ENCODE measurements around the gene CD226.
"Not testable (repeated sequence)": the region's sequence is repeated elsewhere in the genome, so short reads cannot be mapped to it uniquely, and the experiment has no call there.

Gene CD226

DNA sequence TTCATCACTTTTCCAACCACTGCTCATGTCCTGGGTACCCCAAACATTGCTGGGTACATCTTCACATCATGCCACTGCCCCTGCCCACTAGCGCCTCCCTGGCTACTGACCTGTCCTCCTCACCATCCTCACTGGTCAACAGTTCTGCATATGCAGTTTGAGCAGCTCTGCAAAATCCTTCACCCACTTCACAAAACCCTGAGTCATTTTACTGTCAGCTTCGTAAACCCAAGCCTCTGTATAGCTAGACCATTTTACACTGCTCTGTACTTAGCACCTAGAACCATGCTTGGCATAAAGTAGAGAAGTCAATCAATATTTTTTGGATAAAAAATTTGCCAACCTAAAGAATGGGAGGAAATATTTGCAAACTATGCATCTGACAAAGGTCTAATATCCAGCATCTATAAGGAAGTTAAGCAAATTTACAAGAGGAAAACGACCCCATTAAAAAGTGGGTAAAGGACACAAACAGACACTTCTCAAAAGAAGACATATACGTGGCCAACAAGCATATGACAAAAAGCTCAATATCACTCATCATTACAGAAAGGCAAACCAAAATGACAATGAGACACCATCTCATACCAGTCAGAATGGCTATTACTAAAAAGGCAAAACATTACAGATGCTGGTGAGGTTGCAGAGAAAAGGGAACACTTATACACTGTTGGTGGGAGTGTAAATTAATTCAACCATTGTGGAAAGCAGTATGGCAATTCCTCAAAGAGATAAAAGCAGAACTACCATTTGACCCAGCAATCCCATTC lies 48.3 kb downstream of the CD226 start:
- DNase-seq = not testable (repeated sequence)

DNA sequence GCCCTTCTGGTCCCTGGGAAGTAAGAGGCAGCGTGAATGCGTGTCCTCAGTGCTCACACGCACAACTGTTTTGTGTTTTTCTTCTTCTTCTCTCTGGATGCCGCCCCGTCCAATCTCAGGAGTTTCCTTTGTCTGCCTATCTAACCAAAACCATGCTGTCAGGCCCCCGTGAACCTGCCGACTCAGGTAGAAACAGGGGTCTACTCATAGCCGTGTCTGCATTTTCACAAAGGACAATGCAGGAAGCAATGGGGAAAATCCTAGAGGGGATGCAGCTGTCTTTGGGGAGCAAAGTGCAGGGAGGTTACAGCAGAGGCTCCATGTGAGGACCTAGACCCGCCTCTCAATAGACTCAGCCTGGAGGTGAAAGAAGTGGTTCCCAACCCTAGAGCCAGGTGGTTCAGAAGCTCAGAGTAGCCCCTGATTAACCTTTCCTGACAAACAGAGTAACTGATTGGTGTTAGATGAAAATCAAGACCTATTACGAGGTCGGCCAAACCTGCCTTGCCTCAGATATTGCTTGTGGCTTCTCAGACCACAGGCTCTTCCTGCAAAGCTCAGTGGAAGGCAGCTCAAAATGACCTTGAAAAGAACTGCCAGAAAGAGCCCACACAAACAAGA lies 49.3 kb downstream of the CD226 start:
- no peak for DNase-seq

DNA sequence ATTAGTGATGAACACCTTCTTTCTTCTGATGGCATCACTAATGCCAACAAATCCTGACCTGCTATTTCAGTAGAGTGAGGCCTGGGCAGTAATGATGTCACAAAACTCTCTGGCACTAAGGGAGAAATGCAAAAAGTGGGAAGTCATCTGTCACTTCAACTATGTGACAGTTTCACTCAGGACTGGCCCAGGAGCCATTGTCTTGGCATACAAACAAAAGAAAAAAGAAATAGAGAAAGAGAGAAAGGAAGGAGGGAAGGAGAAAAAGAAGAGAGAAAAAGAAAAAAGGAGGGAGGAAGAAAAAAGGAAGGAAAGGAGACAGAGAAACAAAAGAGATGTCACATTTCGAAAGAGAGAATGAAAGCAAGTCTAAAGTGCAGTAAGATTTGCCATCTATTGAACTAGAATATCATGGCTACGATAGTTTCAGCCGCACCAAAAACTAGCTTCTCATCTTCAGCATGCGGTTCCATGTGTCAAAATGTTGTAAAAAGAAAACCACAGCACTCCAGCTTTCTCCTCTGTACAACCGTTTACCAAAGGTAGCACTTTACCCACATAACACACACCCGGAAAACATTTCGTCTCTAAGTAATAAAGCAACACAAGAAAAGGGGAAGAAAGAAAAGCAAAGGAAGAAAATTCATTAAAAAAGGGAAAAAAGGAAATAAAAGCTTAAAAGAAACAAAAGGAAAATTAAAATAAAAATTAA lies 50.1 kb downstream of the CD226 start:
- no peak for DNase-seq

DNA sequence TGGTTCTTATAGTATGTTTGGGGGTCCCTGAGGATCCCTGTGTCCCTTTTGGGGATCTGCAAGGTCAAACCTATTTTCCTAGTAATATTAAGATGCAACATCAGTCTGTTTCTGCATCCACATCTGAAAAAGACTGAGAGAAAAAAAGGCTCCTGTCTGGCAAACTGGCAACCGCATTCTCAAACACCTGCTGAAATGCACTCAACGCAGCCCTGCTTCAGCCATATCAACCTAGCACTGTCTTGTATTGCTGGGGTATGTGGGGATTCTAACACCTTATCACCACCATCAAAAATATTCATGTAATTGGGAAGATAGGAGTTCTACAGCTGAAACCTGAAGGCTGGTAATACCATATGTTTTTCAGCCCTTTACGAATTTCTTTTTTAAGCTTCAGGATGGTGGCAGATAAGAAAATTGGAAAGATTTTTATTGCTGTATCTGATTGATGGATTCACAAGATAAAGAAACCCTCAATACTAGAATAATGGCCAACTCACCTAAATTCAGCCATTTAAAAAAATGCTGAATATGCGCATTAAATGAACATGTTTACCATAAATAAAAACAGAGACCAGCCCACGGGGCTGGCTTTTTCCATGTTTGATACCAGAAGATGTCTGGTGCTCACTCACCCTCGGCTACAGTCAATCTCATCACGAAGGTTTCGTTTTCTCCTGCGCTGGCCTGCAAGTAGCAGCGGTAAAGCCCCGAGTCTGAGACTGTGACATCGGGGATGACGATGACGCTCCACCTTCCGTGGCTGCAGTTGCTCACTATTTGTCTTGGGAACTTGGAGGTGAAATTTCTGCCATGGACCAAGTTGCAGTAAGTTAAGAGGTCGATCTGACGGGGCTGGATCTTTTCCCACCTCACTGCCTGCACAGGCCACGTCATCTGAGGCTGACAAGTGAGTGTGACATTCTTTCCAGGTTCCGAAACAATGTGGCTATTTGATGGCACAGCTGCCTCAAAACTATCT lies 52.3 kb downstream of the CD226 start:
- DNase-seq = no peak

DNA sequence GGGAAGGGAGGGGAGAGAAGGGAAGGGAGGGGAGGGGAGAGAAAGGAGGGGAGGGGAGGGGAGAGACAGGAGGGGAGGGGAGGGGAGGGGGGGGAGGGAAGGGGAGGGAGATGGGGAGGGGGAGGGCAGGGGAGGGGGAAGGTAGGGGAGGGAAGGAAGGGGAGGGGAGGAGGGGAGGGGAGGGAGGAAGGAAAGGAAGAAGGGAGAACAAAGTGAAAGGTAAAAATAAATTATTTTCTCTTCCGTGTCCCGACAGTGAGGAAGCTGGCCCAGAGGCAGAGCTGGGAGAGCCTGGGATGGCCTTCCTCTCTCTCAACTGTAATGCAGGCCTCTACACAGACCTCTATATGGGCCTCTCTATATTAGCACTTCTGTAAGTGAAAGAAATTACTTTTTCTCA lies 53.2 kb downstream of the CD226 start:
- DNase-seq = no peak

DNA sequence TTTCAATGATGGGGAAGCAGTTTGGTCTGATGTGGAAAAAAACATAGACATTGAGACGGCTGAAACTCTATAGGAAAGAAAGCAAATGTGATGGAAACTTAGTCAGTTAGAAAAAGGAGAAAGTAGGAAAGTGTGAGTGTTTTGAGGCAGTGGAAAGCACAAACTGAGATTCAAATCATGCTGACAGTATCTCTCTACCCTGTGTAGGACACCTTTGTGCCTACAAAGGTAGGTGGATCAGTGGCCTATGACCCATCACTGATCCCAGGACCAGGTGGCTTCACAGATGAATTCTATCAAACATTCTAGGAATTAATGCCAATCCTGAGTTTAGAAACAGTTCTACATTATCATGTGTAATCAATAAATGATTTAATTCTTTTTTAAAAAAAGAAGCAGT lies 57.1 kb downstream of the CD226 start:
- DNase-seq = no peak

- DNase-seq = no peak
Measured at GRCh38 chr18:69889009-69889408, 58.7 kb downstream of the CD226 start.

DNA sequence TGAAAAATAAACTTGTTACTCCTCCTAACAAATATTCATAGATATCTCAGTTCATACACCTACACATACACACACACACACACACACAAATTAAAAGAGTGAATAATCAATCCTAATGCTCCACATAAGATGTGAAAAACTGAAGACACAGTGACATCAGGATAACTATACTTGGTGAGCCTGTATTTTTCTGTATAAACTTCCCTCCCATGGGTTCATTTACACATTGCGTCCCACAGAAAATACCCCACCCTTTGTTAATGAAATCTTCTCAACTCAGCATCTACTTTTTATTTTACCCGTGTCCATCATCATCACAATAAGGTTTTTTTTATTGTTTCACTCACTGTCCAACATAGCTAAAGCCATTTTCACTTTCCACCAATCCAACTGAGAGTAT lies 60.4 kb downstream of the CD226 start:
- DNase-seq = no peak

DNA sequence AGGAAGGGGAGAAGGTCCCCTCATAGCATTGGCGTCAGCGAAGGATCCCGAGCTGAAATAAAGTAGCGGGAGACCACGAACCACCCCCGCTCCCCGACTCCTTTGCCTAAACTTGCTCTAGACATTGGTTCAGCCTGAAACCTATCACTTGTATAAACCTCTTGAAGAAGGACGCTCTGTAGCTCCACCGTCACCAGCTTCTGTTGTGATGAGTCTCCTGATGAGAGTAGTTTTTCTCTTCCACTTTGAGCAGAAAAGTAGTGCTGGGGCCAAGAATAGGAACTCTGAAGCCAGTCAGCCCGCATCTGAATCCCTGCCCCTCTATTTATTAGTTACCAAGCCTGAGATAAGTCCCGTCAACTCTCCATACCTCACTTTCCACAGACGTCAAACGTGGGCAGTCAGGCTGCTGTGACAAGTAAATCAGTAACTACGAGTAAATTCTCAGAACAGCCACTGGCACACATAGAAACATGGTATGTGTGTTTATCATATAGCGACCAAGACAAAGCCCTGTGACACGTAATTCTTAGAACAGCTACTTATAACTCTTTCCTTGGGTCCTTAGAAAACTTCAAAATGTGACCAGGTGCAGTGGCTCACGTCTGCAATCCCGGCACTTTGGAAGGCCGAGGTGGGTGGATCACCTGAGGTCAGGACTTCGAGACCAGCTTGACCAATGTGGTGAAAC lies 61.7 kb downstream of the CD226 start:
- DNase-seq = no peak

GRCh38 chr18:69885355-69885754 lies 62.3 kb downstream of the CD226 start:
- no peak for DNase-seq

GRCh38 chr18:69883781-69884180 lies 63.9 kb downstream of the CD226 start:
- DNase-seq = no peak

- DNase-seq = no peak
Measured at GRCh38 chr18:69882965-69883668, 64.6 kb downstream of the CD226 start.

- no peak for DNase-seq
Measured at GRCh38 chr18:69880083-69880482, 67.6 kb downstream of the CD226 start.

DNA sequence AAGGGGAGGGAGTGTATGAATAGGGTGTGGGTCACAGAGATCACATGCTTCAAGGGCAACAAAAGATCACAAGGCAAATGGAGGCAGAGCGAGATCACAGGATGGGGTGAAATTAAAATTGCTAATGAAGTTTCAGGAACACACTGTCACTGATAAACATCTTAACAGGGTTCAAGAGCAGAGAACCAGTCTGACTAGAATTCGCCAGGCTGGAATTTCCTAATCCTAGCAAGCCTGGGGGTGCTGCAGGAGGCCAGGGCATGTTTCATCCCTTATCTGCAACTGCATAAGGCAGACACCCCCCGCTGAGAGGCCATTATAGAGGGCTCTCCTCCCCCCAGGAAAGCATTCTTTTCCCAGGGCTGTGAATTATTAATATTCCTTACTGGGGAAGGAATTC lies 68.6 kb downstream of the CD226 start:
- DNase-seq = not testable (repeated sequence)

DNA sequence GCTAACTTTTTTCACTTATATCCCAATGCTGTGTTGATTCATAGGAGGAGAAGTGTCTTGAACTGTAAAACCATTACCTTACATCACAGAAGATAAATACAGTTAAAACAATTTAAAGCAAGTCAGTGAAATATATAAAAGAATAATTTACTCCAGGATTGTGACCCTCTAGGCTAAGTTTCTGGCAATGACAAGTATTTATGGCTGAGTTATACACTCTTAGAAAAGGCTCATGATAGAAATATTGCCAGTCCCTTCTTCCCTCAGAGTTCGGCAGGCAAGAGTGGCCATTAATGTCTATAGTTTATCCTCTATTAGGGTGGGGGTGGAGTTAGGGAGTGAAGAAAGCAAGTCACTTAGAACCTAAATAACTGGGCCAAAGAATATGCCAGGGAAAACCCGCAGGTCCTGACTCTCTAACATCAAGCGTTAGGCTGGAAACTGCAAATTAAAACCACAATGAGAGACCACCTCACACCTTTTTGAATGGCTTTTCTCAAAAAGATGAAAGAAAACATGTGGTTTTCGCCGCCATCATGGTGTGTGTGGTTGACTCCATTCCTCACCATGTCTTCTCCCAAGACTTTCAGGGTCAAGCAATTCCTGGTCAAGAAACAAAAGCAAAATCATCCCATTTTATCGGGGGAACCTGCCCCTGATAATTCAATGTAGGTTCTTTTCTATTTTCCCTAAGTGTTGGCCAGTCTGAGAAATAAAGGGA lies 69.3 kb downstream of the CD226 start:
- DNase-seq = no peak

GRCh38 chr18:69876490-69876889 lies 71.2 kb downstream of the CD226 start:
- no peak for DNase-seq

GRCh38 chr18:69874058-69874457 lies 73.6 kb downstream of the CD226 start:
- DNase-seq = no peak

GRCh38 chr18:69872661-69873060 lies 75.0 kb downstream of the CD226 start:
- no peak for DNase-seq

GRCh38 chr18:69871363-69871762 lies 76.3 kb downstream of the CD226 start:
- DNase-seq = no peak

DNA sequence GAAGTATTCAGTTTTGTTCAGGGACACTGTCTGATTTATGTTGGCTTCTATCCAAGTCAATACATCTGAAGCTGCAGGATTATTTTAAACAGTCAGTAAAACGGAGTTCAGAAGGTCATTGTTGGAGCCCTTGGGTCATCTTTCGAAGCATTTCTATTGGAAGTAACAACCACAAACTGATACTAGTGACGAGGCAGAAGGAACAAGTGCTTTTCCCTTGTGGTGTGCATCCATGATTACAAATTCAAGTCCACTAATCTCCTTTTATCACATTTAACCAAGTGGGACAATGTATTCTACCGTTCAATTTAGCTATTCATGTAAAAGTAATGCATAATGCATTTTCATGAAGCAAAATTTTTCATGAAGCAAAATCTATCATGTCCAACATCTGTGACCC lies 76.9 kb downstream of the CD226 start:
- no peak for DNase-seq

DNA sequence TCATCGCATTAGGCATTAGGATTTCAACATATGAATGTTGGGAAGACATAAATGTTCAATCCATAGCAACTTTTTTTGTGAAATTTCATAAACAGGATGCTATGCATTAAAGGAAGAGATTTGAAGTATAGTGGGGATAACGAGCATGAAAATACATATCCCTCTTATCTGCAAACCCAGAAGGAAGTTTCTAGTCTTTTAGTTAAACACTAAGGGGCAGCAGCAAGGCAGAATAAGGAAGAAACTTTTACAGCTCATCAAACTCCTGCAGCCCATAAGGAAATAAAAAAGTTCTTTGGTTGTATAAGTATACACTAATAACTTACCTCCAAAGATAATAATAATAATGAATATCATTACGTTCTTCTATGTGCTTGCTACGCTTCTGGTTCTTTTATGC lies 81.5 kb downstream of the CD226 start:
- DNase-seq = no peak

Measured in bone marrow (tissue), 2 donors.